GM04504 (cell line): ENCODE results near the gene GZMM.

Source experiments
- DNase-seq: peaks from one replicate; pipeline ENCODE4 v3.0.0-alpha.2; 2012; ENCODE audit warnings: low read depth

Gene GZMM

GRCh38 chr19:543910-544608 is at the start of gene GZMM:
TSS of gene GZMM (plus strand) at chr19:544053. CDS start at chr19:544072, 19 bp downstream.
- DNase-seq = no peak

GRCh38 chr19:494171-495080 is 49.4 kb upstream of the GZMM start:
- no peak for DNase-seq

- DNase-seq = no peak
Measured at GRCh38 chr19:495081-495401, 48.8 kb upstream of the GZMM start.

GRCh38 chr19:495402-496111 is 48.3 kb upstream of the GZMM start:
- DNase-seq = no peak

GRCh38 chr19:496112-496665 is 47.7 kb upstream of the GZMM start, which contains the start of gene MADCAM1:
TSS of gene MADCAM1 (plus strand) at chr19:496486. CDS start at chr19:496500, 14 bp downstream.
- no peak for DNase-seq

- no peak for DNase-seq
Measured at GRCh38 chr19:496986-497385, 46.9 kb upstream of the GZMM start.

GRCh38 chr19:497491-497868 is 46.4 kb upstream of the GZMM start:
- DNase-seq = no peak

- DNase-seq = no peak
Measured at GRCh38 chr19:497869-498510, 45.9 kb upstream of the GZMM start.

- no peak for DNase-seq
Measured at GRCh38 chr19:498511-498891, 45.4 kb upstream of the GZMM start.

GRCh38 chr19:498977-499623 is 44.8 kb upstream of the GZMM start:
- no peak for DNase-seq

GRCh38 chr19:501646-502045 is 42.2 kb upstream of the GZMM start:
- no peak for DNase-seq

- DNase-seq = no peak
Measured at GRCh38 chr19:504616-505015, 39.2 kb upstream of the GZMM start.

- DNase-seq = peak; percentile 100
Measured at GRCh38 chr19:506404-507285, 37.2 kb upstream of the GZMM start.

- peak; percentile 40 for DNase-seq
Measured at GRCh38 chr19:507286-508203, 36.3 kb upstream of the GZMM start, which contains the start of gene TPGS1. TSS of gene TPGS1 (plus strand) at chr19:507497. CDS start at chr19:507507, 10 bp downstream.

GRCh38 chr19:508204-509150 is 35.4 kb upstream of the GZMM start:
- DNase-seq = no peak

- DNase-seq = peak; percentile 50
Measured at GRCh38 chr19:510606-511100, 33.2 kb upstream of the GZMM start.

- DNase-seq = no peak
Measured at GRCh38 chr19:511101-511851, 32.6 kb upstream of the GZMM start.
